ENCODE results near the gene PLEKHG3.

DNA sequence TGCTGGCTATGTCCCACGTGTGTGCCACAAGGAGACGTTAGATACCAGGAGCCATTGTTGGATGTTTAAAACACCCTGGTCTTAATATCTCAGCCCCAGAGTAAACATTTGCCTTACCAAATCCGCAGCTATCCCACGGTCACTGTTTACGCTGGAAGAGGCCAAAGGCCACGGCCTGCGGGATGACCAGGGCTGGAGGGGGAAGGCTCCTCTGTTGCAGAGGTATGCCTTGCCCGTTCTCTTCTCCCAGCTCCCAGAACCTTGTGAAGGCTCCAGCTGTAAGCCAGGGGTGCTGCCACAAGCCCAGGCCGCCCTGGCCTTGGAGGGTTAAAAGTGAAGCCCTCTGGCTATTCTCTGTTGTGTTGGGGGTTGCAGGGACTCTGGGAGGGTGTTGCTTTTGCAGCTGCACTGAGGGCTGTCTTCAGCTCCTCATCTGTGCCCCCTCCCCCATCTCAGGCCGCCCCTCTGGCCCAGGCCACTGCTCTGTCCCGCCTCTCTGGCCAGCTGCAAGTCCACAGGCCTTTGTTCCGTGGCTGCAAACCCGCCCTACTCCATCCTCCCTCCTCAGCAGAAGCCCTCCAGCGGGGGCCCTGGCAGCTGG is 2.5 kb downstream of the PLEKHG3 start:
- TF ChIP-seq JUND (IDR thresholded peaks at IDR 0.05) (peak in 1 of 2 donors; percentile 54), RAD21 (IDR thresholded peaks at IDR 0.05) (peak; percentile 23 to 48), HNF4A (conservative IDR thresholded peaks at IDR 0.05) (peak; percentile 84 to 87), TAF1 (conservative IDR thresholded peaks at IDR 0.05) (no peak), FOXA1 (IDR thresholded peaks at IDR 0.05) (peak; percentile 68), YY1 (IDR thresholded peaks at IDR 0.05) (peak; percentile 52), NR2F2 (IDR thresholded peaks at IDR 0.05) (peak; percentile 94), GABPA (IDR thresholded peaks at IDR 0.05 in 1 of 2, conservative IDR thresholded peaks at IDR 0.05 in 1 of 2) (no peak), EGR1 (IDR thresholded peaks at IDR 0.05; ENCODE audit: low read depth in 2 of 2) (no peak)
- TF ChIP-seq, protein P1, sequence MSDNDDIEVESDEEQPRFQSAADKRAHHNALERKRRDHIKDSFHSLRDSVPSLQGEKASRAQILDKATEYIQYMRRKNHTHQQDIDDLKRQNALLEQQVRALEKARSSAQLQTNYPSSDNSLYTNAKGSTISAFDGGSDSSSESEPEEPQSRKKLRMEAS (IDR thresholded peaks at IDR 0.05), result no peak
- TF ChIP-seq, protein P2, sequence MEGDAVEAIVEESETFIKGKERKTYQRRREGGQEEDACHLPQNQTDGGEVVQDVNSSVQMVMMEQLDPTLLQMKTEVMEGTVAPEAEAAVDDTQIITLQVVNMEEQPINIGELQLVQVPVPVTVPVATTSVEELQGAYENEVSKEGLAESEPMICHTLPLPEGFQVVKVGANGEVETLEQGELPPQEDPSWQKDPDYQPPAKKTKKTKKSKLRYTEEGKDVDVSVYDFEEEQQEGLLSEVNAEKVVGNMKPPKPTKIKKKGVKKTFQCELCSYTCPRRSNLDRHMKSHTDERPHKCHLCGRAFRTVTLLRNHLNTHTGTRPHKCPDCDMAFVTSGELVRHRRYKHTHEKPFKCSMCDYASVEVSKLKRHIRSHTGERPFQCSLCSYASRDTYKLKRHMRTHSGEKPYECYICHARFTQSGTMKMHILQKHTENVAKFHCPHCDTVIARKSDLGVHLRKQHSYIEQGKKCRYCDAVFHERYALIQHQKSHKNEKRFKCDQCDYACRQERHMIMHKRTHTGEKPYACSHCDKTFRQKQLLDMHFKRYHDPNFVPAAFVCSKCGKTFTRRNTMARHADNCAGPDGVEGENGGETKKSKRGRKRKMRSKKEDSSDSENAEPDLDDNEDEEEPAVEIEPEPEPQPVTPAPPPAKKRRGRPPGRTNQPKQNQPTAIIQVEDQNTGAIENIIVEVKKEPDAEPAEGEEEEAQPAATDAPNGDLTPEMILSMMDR (IDR thresholded peaks at IDR 0.05; ENCODE audit: low read depth, low read length, missing input control), result no peak
- TF ChIP-seq, protein P3, sequence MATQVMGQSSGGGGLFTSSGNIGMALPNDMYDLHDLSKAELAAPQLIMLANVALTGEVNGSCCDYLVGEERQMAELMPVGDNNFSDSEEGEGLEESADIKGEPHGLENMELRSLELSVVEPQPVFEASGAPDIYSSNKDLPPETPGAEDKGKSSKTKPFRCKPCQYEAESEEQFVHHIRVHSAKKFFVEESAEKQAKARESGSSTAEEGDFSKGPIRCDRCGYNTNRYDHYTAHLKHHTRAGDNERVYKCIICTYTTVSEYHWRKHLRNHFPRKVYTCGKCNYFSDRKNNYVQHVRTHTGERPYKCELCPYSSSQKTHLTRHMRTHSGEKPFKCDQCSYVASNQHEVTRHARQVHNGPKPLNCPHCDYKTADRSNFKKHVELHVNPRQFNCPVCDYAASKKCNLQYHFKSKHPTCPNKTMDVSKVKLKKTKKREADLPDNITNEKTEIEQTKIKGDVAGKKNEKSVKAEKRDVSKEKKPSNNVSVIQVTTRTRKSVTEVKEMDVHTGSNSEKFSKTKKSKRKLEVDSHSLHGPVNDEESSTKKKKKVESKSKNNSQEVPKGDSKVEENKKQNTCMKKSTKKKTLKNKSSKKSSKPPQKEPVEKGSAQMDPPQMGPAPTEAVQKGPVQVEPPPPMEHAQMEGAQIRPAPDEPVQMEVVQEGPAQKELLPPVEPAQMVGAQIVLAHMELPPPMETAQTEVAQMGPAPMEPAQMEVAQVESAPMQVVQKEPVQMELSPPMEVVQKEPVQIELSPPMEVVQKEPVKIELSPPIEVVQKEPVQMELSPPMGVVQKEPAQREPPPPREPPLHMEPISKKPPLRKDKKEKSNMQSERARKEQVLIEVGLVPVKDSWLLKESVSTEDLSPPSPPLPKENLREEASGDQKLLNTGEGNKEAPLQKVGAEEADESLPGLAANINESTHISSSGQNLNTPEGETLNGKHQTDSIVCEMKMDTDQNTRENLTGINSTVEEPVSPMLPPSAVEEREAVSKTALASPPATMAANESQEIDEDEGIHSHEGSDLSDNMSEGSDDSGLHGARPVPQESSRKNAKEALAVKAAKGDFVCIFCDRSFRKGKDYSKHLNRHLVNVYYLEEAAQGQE (IDR thresholded peaks at IDR 0.05), result no peak

All from liver (tissue), 3 donors.